Left ventricle myocardium inferior (tissue), 1 donor: ENCODE data around the gene CDS2. TPM values are rescaled to one million over a fixed set of nuclear protein-coding genes. Genes with fewer than 3 reads are reported as not detected.
A peak's percentile ranks its signal among the peaks of the same experiment; 100 is the strongest.

ENCODE experiments used
- DNase-seq: peaks from one replicate; pipeline ENCODE4 v3.0.0-alpha.2; 2020
- H3K27ac ChIP-seq: fragments of 200-600 bp; replicated peaks from 2 replicates; pipeline ENCODE4 v1.8.0; 2021
- H3K27me3 ChIP-seq: fragments of 200-600 bp; 2 replicates; pipeline ENCODE4 v1.8.0; 2021; ENCODE audit warnings: low read depth
- H3K36me3 ChIP-seq: fragments of 200-600 bp; 2 replicates; pipeline ENCODE4 v1.8.0; 2021
- H3K4me1 ChIP-seq: fragments of 200-600 bp; 2 replicates; pipeline ENCODE4 v1.8.0; 2021
- H3K4me3 ChIP-seq: fragments of 200-600 bp; 2 replicates; pipeline ENCODE4 v1.8.0; 2021; ENCODE audit warnings: mild to moderate bottlenecking, moderate library complexity
- H3K9me3 ChIP-seq: fragments of 200-600 bp; replicated peaks from 2 replicates; pipeline ENCODE4 v1.8.0; 2021
- intact Hi-C: fragments of 100-400 bp; cut with micrococcal nuclease; formaldehyde crosslinking; loops from one replicate; pipeline ENCODE4 v1.11.0; 2022
- total RNA-seq: library from RNA; stranded (reverse); fragmentation: NEBNext Ultra II Directional; extraction: Animal tissue kit (Norgen Biotek cat#: 25700); gene quantifications from one replicate; pipeline ENCODE4 v1.2.1, GENCODE V29; 2021
- TF ChIP-seq, protein P1 (sequence below): fragments of 200-600 bp; IDR thresholded peaks from 2 replicates; pipeline ENCODE4 v1.8.0; 2021; ENCODE audit warnings: antibody characterized with exemption, mild to moderate bottlenecking, borderline replicate concordance
- donor health status: DM: no; HTN: yes; CAD: no; lungs with severe emphysema.

Gene CDS2
- total RNA-seq, 1 donor from 2014 or later: 79.0 TPM

DNA sequence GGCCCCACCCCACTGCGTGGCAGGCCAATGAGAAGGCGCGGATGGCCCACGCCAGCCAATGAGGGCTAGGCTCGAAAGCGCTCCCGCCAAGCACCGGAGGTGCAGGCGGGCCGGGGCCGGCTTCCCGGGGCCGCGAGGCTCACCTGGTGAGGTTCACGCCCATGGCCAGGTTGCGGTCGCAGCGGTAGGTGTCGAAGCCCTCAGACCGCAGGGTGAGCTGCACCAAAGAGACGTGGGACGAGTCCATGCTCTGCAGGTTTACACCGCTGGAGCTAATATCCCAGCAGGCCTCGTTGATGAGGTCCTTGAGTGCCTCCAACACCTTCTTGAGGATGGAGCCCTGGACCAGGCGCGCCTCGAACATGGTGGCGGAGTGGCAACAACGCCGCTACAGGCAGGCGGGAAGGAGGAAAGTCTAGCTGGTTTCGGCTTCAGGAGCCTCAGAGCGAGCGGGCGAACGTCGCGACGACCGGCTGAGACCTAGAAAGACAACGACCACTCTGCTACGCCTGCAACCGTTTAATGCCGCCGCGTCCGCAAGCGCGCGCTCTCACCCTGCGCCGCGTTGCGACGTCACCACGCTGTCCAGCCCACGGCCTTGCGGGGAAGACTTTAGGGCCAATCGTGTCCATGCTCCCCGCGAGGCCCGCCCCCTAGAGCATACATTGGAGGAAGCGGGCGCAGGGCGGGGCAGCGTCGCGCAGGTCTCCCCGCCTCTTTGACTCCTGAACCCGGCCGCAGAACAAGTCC lies 7.2 kb upstream of the CDS2 start, which contains the start of gene PCNA:
Gene PCNA (minus strand): TSS at position 524 of the 750 bp plus-strand sequence. CDS start 160 bp downstream, at position 364.
- Histone ChIP-seq H3K9me3 (no peaks in the 10 kb centered on the region), H3K4me3 (peak within 1 kb of the TSS; percentile 92), H3K36me3 (peaks cover 37% of the 10 kb centered on the region), H3K4me1 (peaks cover 41% of the 10 kb centered on the region), H3K27me3 (no peaks in the 10 kb centered on the region), H3K27ac (peak within 1 kb of the TSS; percentile 94)
- TF ChIP-seq, protein P1, sequence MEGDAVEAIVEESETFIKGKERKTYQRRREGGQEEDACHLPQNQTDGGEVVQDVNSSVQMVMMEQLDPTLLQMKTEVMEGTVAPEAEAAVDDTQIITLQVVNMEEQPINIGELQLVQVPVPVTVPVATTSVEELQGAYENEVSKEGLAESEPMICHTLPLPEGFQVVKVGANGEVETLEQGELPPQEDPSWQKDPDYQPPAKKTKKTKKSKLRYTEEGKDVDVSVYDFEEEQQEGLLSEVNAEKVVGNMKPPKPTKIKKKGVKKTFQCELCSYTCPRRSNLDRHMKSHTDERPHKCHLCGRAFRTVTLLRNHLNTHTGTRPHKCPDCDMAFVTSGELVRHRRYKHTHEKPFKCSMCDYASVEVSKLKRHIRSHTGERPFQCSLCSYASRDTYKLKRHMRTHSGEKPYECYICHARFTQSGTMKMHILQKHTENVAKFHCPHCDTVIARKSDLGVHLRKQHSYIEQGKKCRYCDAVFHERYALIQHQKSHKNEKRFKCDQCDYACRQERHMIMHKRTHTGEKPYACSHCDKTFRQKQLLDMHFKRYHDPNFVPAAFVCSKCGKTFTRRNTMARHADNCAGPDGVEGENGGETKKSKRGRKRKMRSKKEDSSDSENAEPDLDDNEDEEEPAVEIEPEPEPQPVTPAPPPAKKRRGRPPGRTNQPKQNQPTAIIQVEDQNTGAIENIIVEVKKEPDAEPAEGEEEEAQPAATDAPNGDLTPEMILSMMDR: peak; percentile 31
- DNase-seq: peak; percentile 98
- intact Hi-C loops: no loop called here

DNA sequence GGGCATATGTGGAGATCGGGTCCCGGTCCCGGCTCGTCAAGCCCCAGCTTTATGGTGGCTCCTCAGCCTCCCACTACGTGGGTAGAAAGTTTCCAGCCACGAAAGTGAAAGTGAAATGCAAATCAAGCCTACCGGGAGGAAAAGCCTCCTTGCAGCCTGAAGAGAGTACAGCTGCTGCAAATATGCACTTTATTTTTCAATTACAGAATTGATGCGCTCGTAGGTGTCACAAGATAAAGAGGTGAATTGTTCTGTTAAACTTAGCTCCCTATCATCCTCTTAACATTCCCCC lies 6.7 kb upstream of the CDS2 start:
- H3K4me3 ChIP-seq: peak overlapping the region; percentile 92
- intact Hi-C loops: no loop called here

DNA sequence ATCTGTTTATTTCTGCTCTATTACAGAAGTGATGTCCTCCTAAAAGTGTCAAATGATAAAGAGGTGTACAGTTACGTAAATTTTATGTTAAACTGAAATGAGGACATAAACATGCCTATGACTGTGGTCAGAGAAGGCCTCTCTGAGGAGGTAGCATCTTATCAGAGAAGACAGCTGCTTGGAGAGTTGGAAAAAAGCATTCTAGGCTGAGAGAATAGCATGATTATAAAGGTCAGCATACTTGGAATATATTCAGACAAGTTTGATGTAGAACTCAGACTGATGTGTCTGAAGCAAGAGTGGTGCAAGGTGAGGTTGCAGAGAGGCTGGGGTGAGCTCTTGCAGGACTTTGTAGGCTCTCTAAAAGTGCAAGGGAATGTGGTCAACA lies 3.9 kb upstream of the CDS2 start:
- intact Hi-C loops: no loop called here

More for the DNA sequence above, 6.7 kb upstream of the CDS2 start:
- peak overlapping the region; percentile 94 for H3K27ac ChIP-seq
- peaks cover 41% of the 10 kb centered on the region for H3K4me1 ChIP-seq
- TF ChIP-seq, protein P1: no peak
- H3K27me3 ChIP-seq: no peaks in the 10 kb centered on the region
- no peak for DNase-seq
- H3K9me3 ChIP-seq: no peaks in the 10 kb centered on the region
- peaks cover 32% of the 10 kb centered on the region for H3K36me3 ChIP-seq

DNA sequence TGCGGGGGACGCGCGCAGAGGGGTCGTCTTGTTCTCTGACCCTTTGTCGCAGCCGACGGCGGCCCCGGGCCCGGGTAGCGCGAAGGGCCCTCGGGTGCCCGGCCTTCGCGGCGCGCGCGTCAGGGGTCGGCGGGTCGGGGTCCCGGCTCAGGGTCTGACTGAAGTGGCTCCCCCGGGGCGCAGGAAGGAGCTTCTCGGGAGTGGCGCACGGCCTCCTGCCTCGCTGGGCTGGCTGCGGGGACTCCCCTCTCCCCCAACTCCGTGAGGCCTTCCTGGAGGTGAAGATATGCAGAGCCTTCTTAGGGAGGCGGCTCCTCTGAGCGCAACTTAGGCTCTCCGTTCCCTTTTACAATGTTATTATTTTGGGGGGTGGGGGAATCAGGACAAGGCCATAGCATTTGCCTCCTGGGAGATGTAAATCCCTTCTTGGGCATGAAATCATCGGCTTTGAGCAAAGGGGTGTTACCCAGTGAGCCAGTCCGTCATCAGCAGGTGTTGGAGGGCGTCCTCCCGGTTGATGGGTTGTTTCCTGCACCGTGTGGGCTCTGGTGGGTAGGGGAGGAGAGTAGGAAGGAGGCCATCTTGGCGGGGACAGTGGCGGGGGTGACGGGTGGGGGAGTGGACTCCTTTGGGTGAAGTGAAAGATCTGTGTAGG lies 523 bp downstream of the CDS2 start:
- intact Hi-C loops: loop anchor here (5.0 kb wide), 1 partner anchor 65 kb away; no protein-coding TSS in a partner anchor
- peaks cover 74% of the 10 kb centered on the region for H3K4me1 ChIP-seq

More for the DNA sequence above, 3.9 kb upstream of the CDS2 start:
- Histone ChIP-seq H3K4me1 (peaks cover 60% of the 10 kb centered on the region), H3K27me3 (no peaks in the 10 kb centered on the region), H3K36me3 (peaks cover 4% of the 10 kb centered on the region), H3K9me3 (no peaks in the 10 kb centered on the region), H3K27ac (peak overlapping the region; percentile 5), H3K4me3 (no peak overlapping the region)
- TF ChIP-seq, protein P1: no peak
- no peak for DNase-seq

DNA sequence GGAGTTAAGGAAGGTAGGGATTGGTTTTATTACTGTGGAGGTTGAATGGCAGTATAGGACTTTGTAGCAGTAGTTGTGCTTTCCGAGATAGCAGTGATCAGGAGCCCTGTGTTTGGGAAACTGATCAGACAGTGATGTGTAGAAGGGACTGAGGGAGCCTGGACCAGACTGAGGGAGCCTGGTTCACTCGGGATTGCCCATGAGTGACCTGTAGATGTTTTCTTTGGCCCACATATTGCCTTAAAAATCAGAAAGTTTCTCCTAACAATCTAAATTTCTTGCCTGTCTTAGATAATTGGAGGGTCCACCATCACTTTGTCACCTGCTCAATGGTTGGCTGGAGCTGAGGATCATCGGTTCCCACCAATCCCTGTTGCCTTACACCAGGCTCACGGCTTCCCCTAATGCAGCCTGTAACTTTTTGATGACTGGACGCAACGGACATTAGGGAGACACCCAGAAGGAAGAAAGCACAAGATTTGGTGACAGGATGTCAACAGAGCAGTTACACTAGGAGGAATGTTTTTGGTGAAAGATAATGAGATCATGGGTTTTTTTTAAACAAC lies 1.1 kb downstream of the CDS2 start:
- Histone ChIP-seq H3K4me1 (peaks cover 74% of the 10 kb centered on the region), H3K27me3 (no peaks in the 10 kb centered on the region), H3K36me3 (peaks cover under 1% of the 10 kb centered on the region), H3K9me3 (no peaks in the 10 kb centered on the region), H3K27ac (peak overlapping the region; percentile 97), H3K4me3 (peak overlapping the region; percentile 85)
- intact Hi-C loops: loop anchor here (5.0 kb wide), 1 partner anchor 64 kb away; no protein-coding TSS in a partner anchor
- DNase-seq: no peak
- TF ChIP-seq, protein P1: no peak

More for the DNA sequence above, 523 bp downstream of the CDS2 start:
- Histone ChIP-seq H3K4me3 (peak overlapping the region; percentile 85), H3K27me3 (no peaks in the 10 kb centered on the region), H3K9me3 (no peaks in the 10 kb centered on the region), H3K27ac (peak overlapping the region; percentile 97), H3K36me3 (no peaks in the 10 kb centered on the region)
- TF ChIP-seq, protein P1: no peak
- peak; percentile 40 for DNase-seq
